GM19193 (cell line): ENCODE data around the gene TNFRSF6B.

Experiments
- POLR2A ChIP-seq: IDR thresholded peaks from 4 replicates; pipeline ENCODE4 v1.6.1; 2011; ENCODE audit not compliant: insufficient read depth, insufficient read length; ENCODE audit errors: extremely low read depth

Gene TNFRSF6B, protein sequence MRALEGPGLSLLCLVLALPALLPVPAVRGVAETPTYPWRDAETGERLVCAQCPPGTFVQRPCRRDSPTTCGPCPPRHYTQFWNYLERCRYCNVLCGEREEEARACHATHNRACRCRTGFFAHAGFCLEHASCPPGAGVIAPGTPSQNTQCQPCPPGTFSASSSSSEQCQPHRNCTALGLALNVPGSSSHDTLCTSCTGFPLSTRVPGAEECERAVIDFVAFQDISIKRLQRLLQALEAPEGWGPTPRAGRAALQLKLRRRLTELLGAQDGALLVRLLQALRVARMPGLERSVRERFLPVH

DNA sequence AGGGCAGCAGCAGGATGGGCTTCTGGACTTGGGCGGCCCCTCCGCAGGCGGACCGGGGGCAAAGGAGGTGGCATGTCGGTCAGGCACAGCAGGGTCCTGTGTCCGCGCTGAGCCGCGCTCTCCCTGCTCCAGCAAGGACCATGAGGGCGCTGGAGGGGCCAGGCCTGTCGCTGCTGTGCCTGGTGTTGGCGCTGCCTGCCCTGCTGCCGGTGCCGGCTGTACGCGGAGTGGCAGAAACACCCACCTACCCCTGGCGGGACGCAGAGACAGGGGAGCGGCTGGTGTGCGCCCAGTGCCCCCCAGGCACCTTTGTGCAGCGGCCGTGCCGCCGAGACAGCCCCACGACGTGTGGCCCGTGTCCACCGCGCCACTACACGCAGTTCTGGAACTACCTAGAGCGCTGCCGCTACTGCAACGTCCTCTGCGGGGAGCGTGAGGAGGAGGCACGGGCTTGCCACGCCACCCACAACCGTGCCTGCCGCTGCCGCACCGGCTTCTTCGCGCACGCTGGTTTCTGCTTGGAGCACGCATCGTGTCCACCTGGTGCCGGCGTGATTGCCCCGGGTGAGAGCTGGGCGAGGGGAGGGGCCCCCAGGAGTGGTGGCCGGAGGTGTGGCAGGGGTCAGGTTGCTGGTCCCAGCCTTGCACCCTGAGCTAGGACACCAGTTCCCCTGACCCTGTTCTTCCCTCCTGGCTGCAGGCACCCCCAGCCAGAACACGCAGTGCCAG, at the start of gene TNFRSF6B:
Gene TNFRSF6B, plus strand, starts transcription at position 25 of the 729 bp plus-strand sequence. Its CDS starts 116 bp downstream, at position 141.
- peak; percentile 48 for TF ChIP-seq POLR2A

DNA sequence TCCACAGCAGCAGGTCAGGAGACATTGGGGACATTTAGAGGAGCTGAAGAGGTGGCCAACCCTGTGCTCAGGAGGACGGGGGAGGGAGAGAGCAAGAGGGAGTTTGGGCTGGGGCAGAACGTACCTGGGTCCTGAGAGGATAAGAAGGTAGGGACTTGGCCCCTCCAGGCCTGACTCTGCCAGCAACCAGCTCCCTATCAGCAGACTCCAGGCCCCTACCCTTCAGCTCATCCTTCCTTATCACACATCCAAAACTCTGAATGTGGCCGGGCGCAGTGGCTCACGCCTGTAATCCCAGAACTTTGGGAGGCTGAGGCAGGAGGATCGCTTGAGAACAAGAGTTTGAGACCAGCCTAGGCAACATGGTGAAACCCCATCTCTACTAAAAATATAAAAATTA, 48.3 kb upstream of the TNFRSF6B start:
- TF ChIP-seq POLR2A = no peak

DNA sequence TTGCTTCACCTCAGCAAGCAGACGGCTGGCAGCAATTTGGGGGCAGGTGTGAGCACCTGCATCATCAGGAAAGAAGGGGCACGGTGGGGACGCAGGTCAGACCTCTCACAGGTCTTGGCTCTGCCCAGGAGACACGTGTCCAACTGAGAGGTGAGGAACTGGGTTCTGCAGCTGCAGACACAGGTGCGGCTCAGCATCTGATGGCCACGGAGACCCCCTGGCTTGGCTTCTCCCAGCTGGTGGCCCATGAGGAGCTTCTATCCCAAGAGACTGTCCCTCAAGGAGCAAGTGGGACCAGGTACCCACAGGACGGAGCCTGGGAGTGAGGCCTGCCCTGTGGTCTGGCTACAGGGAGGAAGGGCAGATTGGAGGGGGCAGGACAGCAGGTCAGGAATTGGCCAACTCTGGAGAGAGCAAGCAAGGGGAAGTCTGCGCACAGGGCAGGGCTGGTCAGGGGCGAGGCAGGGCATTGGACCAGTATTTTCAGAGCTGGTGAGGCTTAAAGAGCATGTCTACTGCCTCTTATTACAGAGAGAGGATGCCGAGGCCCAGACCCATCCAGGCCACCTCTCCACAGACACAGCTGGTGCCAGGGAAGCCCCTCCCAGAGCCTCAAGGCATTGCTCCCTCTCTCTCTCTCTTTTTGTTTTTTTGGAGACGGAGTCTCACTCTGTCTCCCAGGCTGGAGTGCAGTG, 47.4 kb upstream of the TNFRSF6B start:
- no peak for TF ChIP-seq POLR2A

DNA sequence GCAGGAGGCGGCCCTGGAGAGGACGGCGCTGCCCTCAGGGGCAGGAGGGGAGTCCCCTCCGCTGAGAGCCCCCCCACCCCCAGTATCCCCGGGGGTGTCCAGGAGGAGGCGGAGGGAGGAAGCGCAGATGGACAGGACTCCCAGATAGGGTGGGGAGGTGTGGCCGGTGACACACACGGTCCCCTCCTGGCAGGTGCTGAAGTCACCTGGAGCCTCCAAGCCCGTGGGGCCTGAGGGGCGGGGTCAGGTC, 44.6 kb upstream of the TNFRSF6B start:
- TF ChIP-seq POLR2A = no peak

DNA sequence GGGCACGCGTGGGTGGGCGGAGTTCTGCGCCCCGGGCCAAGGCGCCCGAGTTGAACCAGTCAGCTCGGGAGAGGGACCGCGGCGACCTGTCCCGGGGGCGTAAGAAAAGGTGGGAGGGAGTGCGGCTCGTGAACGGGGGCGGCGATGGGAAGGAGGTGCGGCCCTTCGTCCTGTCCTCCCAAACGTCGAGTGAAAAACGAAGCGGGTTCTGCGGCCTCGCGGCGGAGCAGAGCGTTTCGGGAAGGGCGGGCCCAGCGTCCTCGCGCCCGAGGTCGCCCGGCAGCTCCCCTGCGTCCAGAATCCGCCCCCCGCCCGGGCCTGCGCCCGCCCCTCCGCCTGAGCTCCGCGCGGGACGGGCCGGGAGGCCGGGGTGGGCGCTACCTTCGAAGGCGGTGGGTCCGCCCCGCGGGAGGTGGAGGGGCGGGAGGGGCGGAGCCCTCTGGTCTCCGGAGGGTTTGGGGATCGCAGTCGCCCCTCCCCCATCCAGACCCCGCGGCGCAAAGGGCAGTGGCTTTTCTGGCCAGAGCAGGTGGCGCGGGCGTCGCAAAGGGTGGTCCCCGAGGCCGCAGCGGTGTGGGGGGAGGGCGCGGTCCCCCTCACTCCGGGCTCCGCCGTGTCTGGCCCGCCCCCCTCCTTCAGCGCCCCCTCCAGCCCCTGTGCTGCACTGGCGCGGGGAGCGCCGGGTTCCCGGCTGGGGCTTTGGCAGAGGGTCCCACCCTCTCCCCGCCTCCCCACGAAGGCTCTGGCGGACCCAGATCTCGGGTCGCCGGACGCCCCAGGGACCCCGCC, 44.1 kb upstream of the TNFRSF6B start:
- TF ChIP-seq POLR2A = no peak

DNA sequence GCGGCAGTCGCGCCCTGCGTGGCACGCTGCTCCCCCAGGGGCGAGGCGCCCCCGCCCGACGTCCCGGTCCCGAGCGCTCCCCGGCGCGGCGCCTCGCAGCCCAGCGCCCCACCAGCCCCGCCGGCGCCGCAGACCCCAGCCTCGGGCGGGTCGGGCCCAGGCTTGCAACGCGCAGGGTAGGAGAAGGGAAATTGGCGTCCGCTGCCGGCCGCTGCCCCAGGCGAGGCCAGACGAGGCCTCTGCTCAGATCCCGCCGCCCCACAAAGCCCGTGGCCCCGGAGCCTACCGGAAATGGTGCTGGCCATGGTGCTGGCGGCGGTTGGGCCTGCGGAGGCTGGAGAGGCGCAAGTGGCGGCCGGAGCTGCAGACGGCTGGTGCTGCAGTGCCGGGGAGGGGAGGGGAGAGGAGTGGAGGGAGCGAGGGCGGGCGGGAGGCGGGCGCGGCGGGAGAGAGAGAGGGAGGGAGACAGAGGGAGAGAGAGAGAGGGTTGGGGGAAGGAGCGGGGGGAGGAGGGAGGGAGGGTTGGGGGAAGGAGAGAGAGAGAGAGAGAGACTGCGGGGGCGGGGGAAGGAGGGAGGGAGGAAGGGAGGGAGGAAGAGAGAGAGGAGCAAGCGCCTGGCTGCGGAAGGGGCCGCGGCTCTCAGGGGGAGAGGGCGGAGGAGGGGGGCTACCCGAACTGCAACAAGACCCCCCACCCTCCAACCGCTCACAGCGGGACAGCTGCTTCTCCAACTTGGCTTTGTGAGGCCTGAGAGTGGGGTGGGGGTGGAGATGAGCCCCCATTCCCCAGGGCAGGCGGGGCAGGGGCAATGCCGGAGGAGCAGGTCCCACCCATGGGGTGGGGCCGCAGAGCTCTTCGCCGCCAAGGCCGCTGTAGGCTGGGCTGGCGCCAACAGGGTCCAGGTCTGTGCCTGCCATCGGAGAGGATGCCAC, 43.1 kb upstream of the TNFRSF6B start, which contains the start of gene STMN3:
Gene STMN3, minus strand, starts transcription at position 384 of the 933 bp plus-strand sequence. Its CDS starts 79 bp downstream, at position 305.
- no peak for TF ChIP-seq POLR2A

DNA sequence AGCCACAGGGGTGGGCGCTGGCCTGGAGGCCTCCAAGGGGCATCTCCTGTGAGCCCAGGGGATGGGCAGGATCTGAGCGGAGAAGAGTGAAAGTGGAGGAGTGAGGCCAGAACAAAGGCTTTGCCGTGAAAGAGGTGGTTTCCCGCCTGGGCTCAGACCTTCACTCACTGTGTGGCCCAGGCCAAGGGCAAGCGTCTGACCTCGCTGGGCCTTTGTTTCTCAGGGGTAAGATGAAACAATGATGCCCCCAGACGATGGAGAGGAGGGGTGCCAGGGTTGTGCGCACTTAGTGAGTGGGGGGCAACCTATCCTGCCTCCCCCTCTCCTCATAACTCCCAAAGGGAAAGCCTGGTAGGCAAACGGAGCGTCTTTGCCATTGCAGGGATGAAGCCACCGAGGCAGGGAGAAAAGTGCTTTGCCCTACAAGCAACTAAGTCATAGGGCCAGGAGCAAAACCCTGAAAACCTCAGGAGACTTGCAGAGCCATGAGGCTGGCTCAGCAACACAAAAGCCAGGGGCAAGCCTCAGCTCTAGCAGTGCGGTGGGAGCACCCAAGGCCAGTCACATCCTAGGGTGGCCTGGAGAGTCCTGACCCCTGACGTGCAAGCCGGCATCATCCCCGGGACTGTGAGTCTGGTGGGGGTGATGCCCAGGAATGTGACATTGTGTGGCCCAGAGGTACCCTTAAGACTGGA, 42.3 kb upstream of the TNFRSF6B start:
- TF ChIP-seq POLR2A = no peak

DNA sequence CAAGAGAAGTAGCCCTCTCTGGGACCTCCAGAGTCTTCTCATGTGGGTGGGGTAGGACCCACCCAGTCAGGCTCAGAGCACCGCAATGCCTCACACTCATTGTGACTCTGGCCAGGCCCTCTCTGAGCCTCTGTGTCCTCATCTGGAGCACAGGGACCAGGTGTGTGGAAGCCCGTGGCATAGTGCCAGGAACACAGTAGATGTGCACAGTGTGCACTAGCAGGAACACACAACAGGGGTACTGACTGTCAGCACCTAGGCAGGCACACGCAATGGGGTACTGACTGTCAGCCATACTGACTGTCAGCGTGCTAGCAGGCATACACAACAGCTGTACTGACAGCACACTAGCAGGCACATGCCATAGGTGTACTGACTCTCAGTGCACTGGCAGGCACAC, 41.2 kb upstream of the TNFRSF6B start:
- TF ChIP-seq POLR2A = no peak

DNA sequence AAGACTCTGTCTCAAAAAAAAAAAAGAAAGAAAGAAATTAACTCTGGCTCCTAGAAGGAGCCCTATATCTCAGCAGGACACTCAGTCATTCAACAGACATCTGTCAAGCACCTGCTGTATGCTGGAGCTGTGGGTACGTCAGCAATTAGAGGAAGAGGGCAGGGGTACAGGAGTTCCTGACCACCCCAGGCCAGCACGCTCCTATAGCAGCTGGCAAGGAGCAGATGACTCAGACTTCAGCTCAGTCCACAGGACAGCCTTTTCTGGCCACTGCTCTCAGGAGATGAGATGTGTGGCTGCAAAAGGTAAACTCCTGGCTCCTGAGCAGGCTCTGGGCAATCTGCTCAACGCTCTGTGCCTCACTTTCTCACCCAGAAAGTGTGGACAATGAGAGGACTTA, 40.0 kb upstream of the TNFRSF6B start:
- no peak for TF ChIP-seq POLR2A

DNA sequence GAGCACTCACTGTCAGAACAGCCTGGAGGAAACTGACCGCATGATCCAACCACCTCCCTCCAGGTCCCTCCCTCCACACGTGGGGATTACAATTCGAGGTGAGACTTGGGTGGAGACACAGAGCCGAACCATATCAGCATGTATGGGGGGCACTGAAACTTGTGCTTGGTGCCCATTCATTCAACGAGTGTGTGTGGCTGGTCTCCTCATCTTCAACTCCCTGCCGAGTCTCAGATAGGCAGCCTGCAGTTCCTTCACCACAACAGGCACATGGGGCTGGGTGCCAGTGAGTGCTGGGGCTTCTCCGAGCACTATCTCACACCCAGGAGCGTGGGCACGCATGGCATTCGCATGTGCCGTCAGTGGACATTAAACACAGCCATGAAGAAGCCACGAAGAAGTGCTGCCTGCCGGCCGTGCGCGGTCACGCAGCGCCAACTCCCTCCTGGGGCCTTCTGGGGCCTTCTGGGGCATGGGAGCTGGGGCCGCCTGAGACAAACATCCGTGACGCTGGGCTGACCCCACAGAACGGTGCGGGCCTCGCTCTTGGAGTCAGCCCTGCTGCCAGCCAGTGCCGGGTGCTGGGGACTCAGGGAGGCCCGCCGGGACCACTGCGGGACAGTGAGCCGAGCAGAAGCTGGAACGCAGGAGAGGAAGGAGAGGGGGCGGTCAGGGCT, 39.1 kb upstream of the TNFRSF6B start:
- no peak for TF ChIP-seq POLR2A

DNA sequence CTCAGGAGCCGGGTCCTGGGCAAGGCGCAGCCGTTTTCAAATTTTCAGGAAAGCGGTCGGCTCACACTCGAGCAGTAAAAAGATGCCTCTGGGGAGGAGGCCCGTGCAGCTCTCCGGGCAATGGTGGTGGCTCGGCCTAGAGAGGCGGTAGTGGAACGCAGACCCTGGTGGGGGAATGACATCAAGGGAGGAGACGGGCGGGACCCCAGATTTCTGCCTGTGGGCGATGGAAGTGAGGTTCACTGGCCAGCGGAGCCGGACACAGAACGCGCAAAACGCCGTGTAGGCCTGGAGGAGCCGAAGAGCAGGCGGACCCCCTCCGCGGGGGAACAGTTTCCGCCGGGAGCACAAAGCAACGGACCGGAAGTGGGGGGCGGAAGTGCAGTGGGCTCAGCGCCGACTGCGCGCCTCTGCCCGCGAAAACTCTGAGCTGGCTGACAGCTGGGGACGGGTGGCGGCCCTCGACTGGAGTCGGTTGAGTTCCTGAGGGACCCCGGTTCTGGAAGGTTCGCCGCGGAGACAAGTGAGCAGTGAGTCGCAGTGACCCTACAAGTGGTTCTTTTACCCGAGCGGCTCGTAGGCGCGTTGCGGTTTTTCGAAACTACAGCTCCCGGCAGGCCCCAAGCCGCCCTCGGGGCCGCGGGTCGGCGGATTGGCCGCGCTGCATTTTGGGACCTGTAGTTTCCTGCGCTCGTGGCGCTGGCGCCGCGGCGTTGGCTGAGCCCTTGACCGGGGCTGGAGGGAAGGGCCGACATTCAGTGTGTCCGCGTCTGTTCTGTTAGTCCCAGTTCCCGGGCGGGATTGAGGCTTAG, 38.3 kb upstream of the TNFRSF6B start, which contains the start of gene RTEL1:
Gene RTEL1, plus strand, starts transcription at position 376 of the 812 bp plus-strand sequence. CDS start 1,091 bp downstream, outside the sequence.
- TF ChIP-seq POLR2A = peak; percentile 77

DNA sequence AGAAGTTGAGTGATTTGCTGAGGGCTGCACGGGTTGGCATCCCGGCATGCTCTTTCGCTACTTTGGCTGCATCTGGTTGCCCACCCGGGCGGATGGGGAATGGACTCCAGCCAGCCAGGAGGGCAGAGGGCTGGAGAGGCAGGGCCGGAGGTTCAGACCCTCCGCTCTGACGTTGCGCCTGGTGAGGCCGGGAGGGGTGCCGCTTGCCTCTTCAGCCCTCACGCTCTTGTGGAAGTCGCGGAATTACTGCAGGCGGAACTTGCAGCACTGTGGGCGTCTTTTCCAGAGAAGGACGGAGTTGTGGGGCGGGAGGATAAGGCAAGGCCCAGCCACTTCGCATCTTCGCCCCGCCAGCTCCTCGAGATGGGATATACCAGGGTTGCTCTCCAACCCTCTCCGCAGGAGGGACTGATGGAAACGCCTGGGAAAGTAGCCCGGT, 37.7 kb upstream of the TNFRSF6B start:
- no peak for TF ChIP-seq POLR2A

DNA sequence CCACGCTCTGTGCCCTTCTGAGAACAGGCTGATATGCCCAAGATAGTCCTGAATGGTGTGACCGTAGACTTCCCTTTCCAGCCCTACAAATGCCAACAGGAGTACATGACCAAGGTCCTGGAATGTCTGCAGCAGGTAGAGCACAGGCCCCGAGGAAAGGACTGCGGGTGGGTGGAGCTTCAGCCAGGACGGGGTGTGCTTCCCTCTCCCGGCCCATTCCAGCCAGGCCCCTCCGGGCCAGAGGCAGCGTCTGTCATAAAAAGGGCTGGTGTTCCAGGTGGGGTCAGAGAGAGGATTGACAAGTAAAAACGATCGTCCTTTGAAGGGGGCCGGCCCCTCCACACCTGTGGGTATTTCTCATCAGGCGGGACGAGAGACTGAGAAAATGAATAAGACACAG, 37.1 kb upstream of the TNFRSF6B start:
- no peak for TF ChIP-seq POLR2A
